Measurements from ENCODE around the gene PGAP3. TPM values are rescaled to one million over a fixed set of nuclear protein-coding genes. Genes with fewer than 3 reads are reported as not detected.

PGAP3 gene
- total RNA-seq, 1 donor from 2014 or later = 12.2 TPM

GRCh38 chr17:39670746-39671145 is 17.1 kb downstream of the PGAP3 start:
- H3K27me3 ChIP-seq (ENCODE audit: insufficient read depth, low read length) = peaks cover 34% of the 10 kb centered on the region
- TF ChIP-seq EZH2 (IDR thresholded peaks at IDR 0.05; ENCODE audit: insufficient read depth, low read length) = no peak
- TF ChIP-seq, protein P1, sequence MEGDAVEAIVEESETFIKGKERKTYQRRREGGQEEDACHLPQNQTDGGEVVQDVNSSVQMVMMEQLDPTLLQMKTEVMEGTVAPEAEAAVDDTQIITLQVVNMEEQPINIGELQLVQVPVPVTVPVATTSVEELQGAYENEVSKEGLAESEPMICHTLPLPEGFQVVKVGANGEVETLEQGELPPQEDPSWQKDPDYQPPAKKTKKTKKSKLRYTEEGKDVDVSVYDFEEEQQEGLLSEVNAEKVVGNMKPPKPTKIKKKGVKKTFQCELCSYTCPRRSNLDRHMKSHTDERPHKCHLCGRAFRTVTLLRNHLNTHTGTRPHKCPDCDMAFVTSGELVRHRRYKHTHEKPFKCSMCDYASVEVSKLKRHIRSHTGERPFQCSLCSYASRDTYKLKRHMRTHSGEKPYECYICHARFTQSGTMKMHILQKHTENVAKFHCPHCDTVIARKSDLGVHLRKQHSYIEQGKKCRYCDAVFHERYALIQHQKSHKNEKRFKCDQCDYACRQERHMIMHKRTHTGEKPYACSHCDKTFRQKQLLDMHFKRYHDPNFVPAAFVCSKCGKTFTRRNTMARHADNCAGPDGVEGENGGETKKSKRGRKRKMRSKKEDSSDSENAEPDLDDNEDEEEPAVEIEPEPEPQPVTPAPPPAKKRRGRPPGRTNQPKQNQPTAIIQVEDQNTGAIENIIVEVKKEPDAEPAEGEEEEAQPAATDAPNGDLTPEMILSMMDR (IDR thresholded peaks at IDR 0.05; ENCODE audit: insufficient read depth, low read depth, low read length) = no peak
- DNase-seq (ENCODE audit: low read depth) (no peak), FAIRE-seq (no peak)
- H3K9ac ChIP-seq (ENCODE audit: low read length) = no peak overlapping the region
- Mint-ChIP-seq H3K4me1 (ENCODE audit: low read depth, unreplicated experiment) (peaks cover 5% of the 10 kb centered on the region), H3K36me3 (ENCODE audit: low read depth, unreplicated experiment) (no peaks in the 10 kb centered on the region), H3K27me3 (ENCODE audit: low read depth, unreplicated experiment) (peaks cover 48% of the 10 kb centered on the region), H3K27ac (ENCODE audit: unreplicated experiment) (no peak overlapping the region), H3K9me3 (ENCODE audit: unreplicated experiment) (no peaks in the 10 kb centered on the region), H3K4me3 (ENCODE audit: unreplicated experiment) (no peak overlapping the region)
- H3K9me3 ChIP-seq (ENCODE audit: insufficient read depth, low read depth, low read length) = no peaks in the 10 kb centered on the region
- H3K27ac ChIP-seq (ENCODE audit: low read depth, low read length) = no peak overlapping the region
- H3K4me2 ChIP-seq (ENCODE audit: low read length) = no peak overlapping the region
- peaks cover 5% of the 10 kb centered on the region for H3K4me1 ChIP-seq (ENCODE audit: insufficient read depth, low read length)
- no peaks in the 10 kb centered on the region for H4K20me1 ChIP-seq (ENCODE audit: insufficient read depth, low read length)
- no peak overlapping the region for H2AFZ ChIP-seq (ENCODE audit: low read depth, low read length)
- no peak overlapping the region for H3K4me3 ChIP-seq (ENCODE audit: insufficient read depth, low read depth, low read length)
- no peaks in the 10 kb centered on the region for H3K79me2 ChIP-seq (ENCODE audit: insufficient read depth, low read length)
- H3K36me3 ChIP-seq (ENCODE audit: insufficient read depth, low read length) = no peaks in the 10 kb centered on the region

- H3K4me3 ChIP-seq (ENCODE audit: insufficient read depth, low read depth, low read length) = no peak overlapping the region
- no peak for FAIRE-seq
- H4K20me1 ChIP-seq (ENCODE audit: insufficient read depth, low read length) = no peaks in the 10 kb centered on the region
- no peaks in the 10 kb centered on the region for H3K36me3 Mint-ChIP-seq (ENCODE audit: low read depth, unreplicated experiment)
- H3K4me1 Mint-ChIP-seq (ENCODE audit: low read depth, unreplicated experiment) = peaks cover 3% of the 10 kb centered on the region
- no peaks in the 10 kb centered on the region for H3K36me3 ChIP-seq (ENCODE audit: insufficient read depth, low read length)
- TF ChIP-seq EZH2 (IDR thresholded peaks at IDR 0.05; ENCODE audit: insufficient read depth, low read length) = no peak
- TF ChIP-seq, protein P1 (IDR thresholded peaks at IDR 0.05; ENCODE audit: insufficient read depth, low read depth, low read length) = no peak
- no peak for DNase-seq (ENCODE audit: low read depth)
- no peak overlapping the region for H3K9ac ChIP-seq (ENCODE audit: low read length)
- H3K27ac ChIP-seq (ENCODE audit: low read depth, low read length) = no peak overlapping the region
- no peak overlapping the region for H2AFZ ChIP-seq (ENCODE audit: low read depth, low read length)
- H3K4me1 ChIP-seq (ENCODE audit: insufficient read depth, low read length) = peaks cover 5% of the 10 kb centered on the region
- no peak overlapping the region for H3K27ac Mint-ChIP-seq (ENCODE audit: unreplicated experiment)
- peaks cover 34% of the 10 kb centered on the region for H3K27me3 ChIP-seq (ENCODE audit: insufficient read depth, low read length)
- H3K9me3 ChIP-seq (ENCODE audit: insufficient read depth, low read depth, low read length) = no peaks in the 10 kb centered on the region
- no peak overlapping the region for H3K4me3 Mint-ChIP-seq (ENCODE audit: unreplicated experiment)
- no peak overlapping the region for H3K4me2 ChIP-seq (ENCODE audit: low read length)
- H3K79me2 ChIP-seq (ENCODE audit: insufficient read depth, low read length) = no peaks in the 10 kb centered on the region
- peaks cover 44% of the 10 kb centered on the region for H3K27me3 Mint-ChIP-seq (ENCODE audit: low read depth, unreplicated experiment)
- H3K9me3 Mint-ChIP-seq (ENCODE audit: unreplicated experiment) = no peaks in the 10 kb centered on the region
These were observed 17.7 kb downstream of the PGAP3 start for GRCh38 chr17:39669897-39670735.
